Fibroblast of skin of left biceps (primary cell): Measurements from ENCODE around the gene KCNC1.

ENCODE experiments used
- DNase-seq, 2 experiments: peaks; one replicate each; pipeline ENCODE4 v3.0.0-alpha.2; 2013; ENCODE audit warnings: low read depth in 2 of 2

KCNC1 gene

GRCh38 chr11:17773674-17774073, 39.1 kb downstream of the KCNC1 start:
- DNase-seq, result no peak

GRCh38 chr11:17774232-17775034, 39.9 kb downstream of the KCNC1 start:
- DNase-seq, result no peak

- DNase-seq, result no peak
These were observed 40.4 kb downstream of the KCNC1 start for GRCh38 chr11:17775035-17775348.

- no peak for DNase-seq
These were observed 41.1 kb downstream of the KCNC1 start for GRCh38 chr11:17775507-17776211.

- no peak for DNase-seq
These were observed 41.8 kb downstream of the KCNC1 start for GRCh38 chr11:17776212-17776875.

- DNase-seq, result no peak
These were observed 42.6 kb downstream of the KCNC1 start for GRCh38 chr11:17777086-17777737.

GRCh38 chr11:17777738-17778091, 43.1 kb downstream of the KCNC1 start:
- no peak for DNase-seq

- DNase-seq, result no peak
These were observed 43.8 kb downstream of the KCNC1 start for GRCh38 chr11:17778352-17778751.

GRCh38 chr11:17778956-17779860, 44.6 kb downstream of the KCNC1 start:
- no peak for DNase-seq

- no peak for DNase-seq
These were observed 45.4 kb downstream of the KCNC1 start for GRCh38 chr11:17779861-17780594.

- DNase-seq, result no peak
These were observed 46.1 kb downstream of the KCNC1 start for GRCh38 chr11:17780668-17781067.

- DNase-seq, result no peak
These were observed 46.6 kb downstream of the KCNC1 start for GRCh38 chr11:17781221-17781620.

GRCh38 chr11:17781626-17782025, 47.0 kb downstream of the KCNC1 start:
- DNase-seq, result no peak

GRCh38 chr11:17782145-17782544, 47.6 kb downstream of the KCNC1 start:
- DNase-seq, result no peak

- DNase-seq, result no peak
These were observed 48.2 kb downstream of the KCNC1 start for GRCh38 chr11:17782603-17783337.

GRCh38 chr11:17783878-17784277, 49.3 kb downstream of the KCNC1 start:
- no peak for DNase-seq

- DNase-seq, result no peak
These were observed 52.4 kb downstream of the KCNC1 start for GRCh38 chr11:17786824-17787525.

- DNase-seq, result no peak
These were observed 53.5 kb downstream of the KCNC1 start for GRCh38 chr11:17788084-17788483.

- no peak for DNase-seq
These were observed 55.9 kb downstream of the KCNC1 start for GRCh38 chr11:17790453-17790852.
